WTC11 (cell line): ENCODE data around the gene STAT3. TPM values are rescaled to one million over a fixed set of nuclear protein-coding genes. Genes with fewer than 3 reads are reported as not detected.
A peak's percentile ranks its signal among the peaks of the same experiment; 100 is the strongest.

Experiments
- ATAC-seq: fragments of 200-7000 bp; cut with Tn5 transposase; 2 replicates; pipeline ENCODE4 v1.10.0; 2021; ENCODE audit warnings: mild to moderate bottlenecking, moderate library complexity
- CTCF ChIA-PET: fragments of 300-600 bp; sonication (Branson Sonifier 250); formaldehyde crosslinking; loops from one replicate; lab custom pipeline; 2021; ENCODE audit warnings: antibody characterized with exemption; lab: Charles Lee
- POLR2A ChIA-PET: fragments of 350-600 bp; sonication (Branson Sonifier 250); formaldehyde crosslinking; loops from one replicate; lab custom pipeline; 2021; ENCODE audit warnings: antibody characterized with exemption; lab: Charles Lee
- DNase-seq: peaks from one replicate; pipeline ENCODE4 v3.0.0; 2021; ENCODE audit warnings: low spot score
- H3K27ac Mint-ChIP-seq: 2 replicates; pipeline ENCODE4 v1.8.0; 2021; ENCODE audit warnings: mixed read lengths
- H3K27me3 Mint-ChIP-seq: 2 replicates; pipeline ENCODE4 v1.8.0; 2021; ENCODE audit warnings: low read depth, mild to moderate bottlenecking, moderate library complexity, mixed read lengths
- H3K36me3 Mint-ChIP-seq: 2 replicates; pipeline ENCODE4 v1.8.0; 2021; ENCODE audit warnings: mixed read lengths
- H3K4me1 Mint-ChIP-seq: 2 replicates; pipeline ENCODE4 v1.8.0; 2022; ENCODE audit warnings: mixed read lengths
- H3K4me3 Mint-ChIP-seq: 2 replicates; pipeline ENCODE4 v1.8.0; 2021; ENCODE audit warnings: mild to moderate bottlenecking, moderate library complexity, mixed read lengths
- H3K9me3 Mint-ChIP-seq: 2 replicates; pipeline ENCODE4 v1.8.0; 2021; ENCODE audit warnings: mixed read lengths
- ATF1 ChIP-seq: sonication (generic); formaldehyde crosslinking; IDR thresholded peaks from 2 replicates; pipeline ENCODE4 v1.8.1; 2023; ENCODE audit warnings: mild to moderate bottlenecking, moderate library complexity, missing genetic modification reagents
- FOXP1 ChIP-seq: sonication (generic); formaldehyde crosslinking; IDR thresholded peaks from 2 replicates; pipeline ENCODE4 v1.8.0; 2022; ENCODE audit warnings: missing genetic modification reagents, mild to moderate bottlenecking, moderate library complexity, borderline replicate concordance
- JUN ChIP-seq: sonication (generic); formaldehyde crosslinking; IDR thresholded peaks from 2 replicates; pipeline ENCODE4 v1.8.0; 2023; ENCODE audit warnings: mild to moderate bottlenecking, missing genetic modification reagents
- NFATC4 ChIP-seq: fragments of 250-450 bp; sonication (Bioruptor Pico); IDR thresholded peaks from 2 replicates; pipeline ENCODE4 v1.9.0; 2021; ENCODE audit warnings: mild to moderate bottlenecking
- PRRX2 ChIP-seq: fragments of 250-450 bp; sonication (Bioruptor Pico); IDR thresholded peaks from 2 replicates; pipeline ENCODE4 v1.8.0; 2021; ENCODE audit warnings: mild to moderate bottlenecking
- SP1 ChIP-seq: sonication (generic); formaldehyde crosslinking; conservative IDR thresholded peaks from 2 replicates; pipeline ENCODE4 v1.8.1; 2022; ENCODE audit warnings: missing genetic modification reagents
- TCF7 ChIP-seq: sonication (generic); formaldehyde crosslinking; IDR thresholded peaks from 2 replicates; pipeline ENCODE4 v1.8.0; 2022; ENCODE audit warnings: mild to moderate bottlenecking, low read depth, missing genetic modification reagents, moderate library complexity
- ZNF219 ChIP-seq: sonication (generic); formaldehyde crosslinking; IDR thresholded peaks from 2 replicates; pipeline ENCODE4 v1.8.0; 2023; ENCODE audit warnings: missing genetic modification reagents, mild to moderate bottlenecking, borderline replicate concordance
- ZNF416 ChIP-seq: fragments of 250-450 bp; sonication (Bioruptor Pico); IDR thresholded peaks from 2 replicates; pipeline ENCODE4 v1.9.0; 2021; ENCODE audit warnings: mild to moderate bottlenecking, inconsistent platforms
- total RNA-seq: library from RNA; stranded (reverse); gene quantifications from 3 replicates; pipeline ENCODE4 v1.2.3, GENCODE V29; 2021
- TF ChIP-seq, protein P1 (sequence below): fragments of 250-450 bp; sonication (Bioruptor Pico); IDR thresholded peaks from 2 replicates; pipeline ENCODE4 v1.9.0; 2021; ENCODE audit warnings: moderate library complexity, mild to moderate bottlenecking, inconsistent platforms, borderline replicate concordance
- TF ChIP-seq, protein P2 (sequence below): sonication (generic); formaldehyde crosslinking; IDR thresholded peaks from 2 replicates; pipeline ENCODE4 v1.8.0; 2022; ENCODE audit warnings: mild to moderate bottlenecking, missing genetic modification reagents
- TF ChIP-seq, protein P3 (sequence below): sonication (generic); formaldehyde crosslinking; IDR thresholded peaks from 2 replicates; pipeline ENCODE4 v1.8.1; 2023; ENCODE audit warnings: mild to moderate bottlenecking, missing genetic modification reagents, moderate library complexity
- TF ChIP-seq, protein P4 (sequence below): sonication (generic); formaldehyde crosslinking; conservative IDR thresholded peaks from 2 replicates; pipeline ENCODE4 v1.8.1; 2023; ENCODE audit warnings: mild to moderate bottlenecking, low read depth, missing genetic modification reagents, moderate library complexity
- TF ChIP-seq, protein P5 (sequence below): sonication (generic); formaldehyde crosslinking; IDR thresholded peaks from 2 replicates; pipeline ENCODE4 v1.8.1; 2023; ENCODE audit warnings: mild to moderate bottlenecking, missing genetic modification reagents
- TF ChIP-seq, protein P6 (sequence below): sonication (generic); formaldehyde crosslinking; IDR thresholded peaks from 2 replicates; pipeline ENCODE4 v1.8.0; 2022; ENCODE audit warnings: missing genetic modification reagents
- TF ChIP-seq, protein P7 (sequence below): fragments of 200-600 bp; IDR thresholded peaks from 2 replicates; pipeline ENCODE4 v1.8.0; 2022; ENCODE audit warnings: antibody characterized with exemption

Gene STAT3
- total RNA-seq, 1 experiment from 2014 or later = 98.0 TPM

DNA sequence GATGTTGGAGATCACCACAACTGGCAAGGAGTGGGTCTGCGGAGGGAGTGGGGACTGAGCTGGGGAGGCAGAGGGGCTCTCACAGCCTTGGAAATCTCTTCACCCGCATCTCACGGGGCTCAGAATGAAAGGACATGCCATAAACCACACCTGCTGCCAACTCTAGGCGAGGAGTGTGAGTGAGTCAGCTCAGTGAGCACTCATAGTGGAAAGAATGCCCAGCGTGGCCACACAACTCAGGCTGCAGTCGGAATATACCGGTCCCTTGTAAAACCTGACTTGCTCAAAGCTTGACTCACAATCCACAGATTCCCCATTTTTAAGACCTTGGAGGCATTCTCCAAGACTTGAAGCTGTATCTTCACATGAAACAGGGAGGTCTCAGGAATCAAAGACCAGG lies 63.2 kb downstream of the STAT3 start (continued):
- TF ChIP-seq PRRX2 (CRISPR knock-in tag) = no peak

DNA sequence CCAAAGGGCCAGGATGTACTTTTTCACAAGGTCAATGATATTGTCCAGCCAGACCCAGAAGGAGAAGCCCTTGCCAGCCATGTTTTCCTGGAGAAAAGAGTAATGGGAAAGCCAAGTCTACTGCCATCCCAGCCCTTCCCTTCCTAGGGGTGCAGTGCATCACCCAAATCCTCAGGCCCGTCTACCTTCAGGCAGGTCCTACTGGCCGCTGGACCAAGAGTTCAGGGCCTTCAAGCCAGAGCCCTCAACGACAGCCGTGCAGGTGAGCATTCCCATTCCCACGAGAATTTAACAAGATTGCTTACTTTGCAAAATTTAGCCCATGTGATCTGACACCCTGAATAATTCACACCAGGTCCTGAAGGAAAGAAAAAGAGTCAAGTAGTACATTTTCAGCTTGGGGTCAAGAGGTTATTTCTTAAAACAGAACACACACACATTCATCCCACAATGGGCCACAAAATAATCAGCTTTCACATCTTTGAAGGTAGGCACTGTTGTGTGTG lies 64.9 kb downstream of the STAT3 start:
- DNase-seq (no peak), ATAC-seq (no peak)
- H3K36me3 Mint-ChIP-seq = peaks cover 66% of the 10 kb centered on the region
- H3K4me1 Mint-ChIP-seq = peaks cover 16% of the 10 kb centered on the region
- TF ChIP-seq NFATC4 = no peak
- TF ChIP-seq JUN (CRISPR knock-in tag) = no peak
- TF ChIP-seq, protein P1, sequence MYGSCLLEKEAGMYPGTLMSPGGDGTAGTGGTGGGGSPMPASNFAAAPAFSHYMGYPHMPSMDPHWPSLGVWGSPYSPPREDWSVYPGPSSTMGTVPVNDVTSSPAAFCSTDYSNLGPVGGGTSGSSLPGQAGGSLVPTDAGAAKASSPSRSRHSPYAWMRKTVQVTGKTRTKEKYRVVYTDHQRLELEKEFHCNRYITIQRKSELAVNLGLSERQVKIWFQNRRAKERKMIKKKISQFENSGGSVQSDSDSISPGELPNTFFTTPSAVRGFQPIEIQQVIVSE = no peak
- TF ChIP-seq, protein P2, sequence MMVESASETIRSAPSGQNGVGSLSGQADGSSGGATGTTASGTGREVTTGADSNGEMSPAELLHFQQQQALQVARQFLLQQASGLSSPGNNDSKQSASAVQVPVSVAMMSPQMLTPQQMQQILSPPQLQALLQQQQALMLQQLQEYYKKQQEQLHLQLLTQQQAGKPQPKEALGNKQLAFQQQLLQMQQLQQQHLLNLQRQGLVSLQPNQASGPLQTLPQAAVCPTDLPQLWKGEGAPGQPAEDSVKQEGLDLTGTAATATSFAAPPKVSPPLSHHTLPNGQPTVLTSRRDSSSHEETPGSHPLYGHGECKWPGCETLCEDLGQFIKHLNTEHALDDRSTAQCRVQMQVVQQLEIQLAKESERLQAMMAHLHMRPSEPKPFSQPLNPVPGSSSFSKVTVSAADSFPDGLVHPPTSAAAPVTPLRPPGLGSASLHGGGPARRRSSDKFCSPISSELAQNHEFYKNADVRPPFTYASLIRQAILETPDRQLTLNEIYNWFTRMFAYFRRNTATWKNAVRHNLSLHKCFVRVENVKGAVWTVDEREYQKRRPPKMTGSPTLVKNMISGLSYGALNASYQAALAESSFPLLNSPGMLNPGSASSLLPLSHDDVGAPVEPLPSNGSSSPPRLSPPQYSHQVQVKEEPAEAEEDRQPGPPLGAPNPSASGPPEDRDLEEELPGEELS (CRISPR knock-in tag) = no peak
- TF ChIP-seq FOXP1 (CRISPR knock-in tag) = no peak
- no peak for TF ChIP-seq TCF7 (CRISPR knock-in tag)
- TF ChIP-seq, protein P3, sequence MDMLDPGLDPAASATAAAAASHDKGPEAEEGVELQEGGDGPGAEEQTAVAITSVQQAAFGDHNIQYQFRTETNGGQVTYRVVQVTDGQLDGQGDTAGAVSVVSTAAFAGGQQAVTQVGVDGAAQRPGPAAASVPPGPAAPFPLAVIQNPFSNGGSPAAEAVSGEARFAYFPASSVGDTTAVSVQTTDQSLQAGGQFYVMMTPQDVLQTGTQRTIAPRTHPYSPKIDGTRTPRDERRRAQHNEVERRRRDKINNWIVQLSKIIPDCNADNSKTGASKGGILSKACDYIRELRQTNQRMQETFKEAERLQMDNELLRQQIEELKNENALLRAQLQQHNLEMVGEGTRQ (CRISPR knock-in tag) = no peak
- TF ChIP-seq, protein P4, sequence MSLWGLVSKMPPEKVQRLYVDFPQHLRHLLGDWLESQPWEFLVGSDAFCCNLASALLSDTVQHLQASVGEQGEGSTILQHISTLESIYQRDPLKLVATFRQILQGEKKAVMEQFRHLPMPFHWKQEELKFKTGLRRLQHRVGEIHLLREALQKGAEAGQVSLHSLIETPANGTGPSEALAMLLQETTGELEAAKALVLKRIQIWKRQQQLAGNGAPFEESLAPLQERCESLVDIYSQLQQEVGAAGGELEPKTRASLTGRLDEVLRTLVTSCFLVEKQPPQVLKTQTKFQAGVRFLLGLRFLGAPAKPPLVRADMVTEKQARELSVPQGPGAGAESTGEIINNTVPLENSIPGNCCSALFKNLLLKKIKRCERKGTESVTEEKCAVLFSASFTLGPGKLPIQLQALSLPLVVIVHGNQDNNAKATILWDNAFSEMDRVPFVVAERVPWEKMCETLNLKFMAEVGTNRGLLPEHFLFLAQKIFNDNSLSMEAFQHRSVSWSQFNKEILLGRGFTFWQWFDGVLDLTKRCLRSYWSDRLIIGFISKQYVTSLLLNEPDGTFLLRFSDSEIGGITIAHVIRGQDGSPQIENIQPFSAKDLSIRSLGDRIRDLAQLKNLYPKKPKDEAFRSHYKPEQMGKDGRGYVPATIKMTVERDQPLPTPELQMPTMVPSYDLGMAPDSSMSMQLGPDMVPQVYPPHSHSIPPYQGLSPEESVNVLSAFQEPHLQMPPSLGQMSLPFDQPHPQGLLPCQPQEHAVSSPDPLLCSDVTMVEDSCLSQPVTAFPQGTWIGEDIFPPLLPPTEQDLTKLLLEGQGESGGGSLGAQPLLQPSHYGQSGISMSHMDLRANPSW = no peak
- TF ChIP-seq, protein P5, sequence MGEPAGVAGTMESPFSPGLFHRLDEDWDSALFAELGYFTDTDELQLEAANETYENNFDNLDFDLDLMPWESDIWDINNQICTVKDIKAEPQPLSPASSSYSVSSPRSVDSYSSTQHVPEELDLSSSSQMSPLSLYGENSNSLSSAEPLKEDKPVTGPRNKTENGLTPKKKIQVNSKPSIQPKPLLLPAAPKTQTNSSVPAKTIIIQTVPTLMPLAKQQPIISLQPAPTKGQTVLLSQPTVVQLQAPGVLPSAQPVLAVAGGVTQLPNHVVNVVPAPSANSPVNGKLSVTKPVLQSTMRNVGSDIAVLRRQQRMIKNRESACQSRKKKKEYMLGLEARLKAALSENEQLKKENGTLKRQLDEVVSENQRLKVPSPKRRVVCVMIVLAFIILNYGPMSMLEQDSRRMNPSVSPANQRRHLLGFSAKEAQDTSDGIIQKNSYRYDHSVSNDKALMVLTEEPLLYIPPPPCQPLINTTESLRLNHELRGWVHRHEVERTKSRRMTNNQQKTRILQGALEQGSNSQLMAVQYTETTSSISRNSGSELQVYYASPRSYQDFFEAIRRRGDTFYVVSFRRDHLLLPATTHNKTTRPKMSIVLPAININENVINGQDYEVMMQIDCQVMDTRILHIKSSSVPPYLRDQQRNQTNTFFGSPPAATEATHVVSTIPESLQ (CRISPR knock-in tag) = no peak
- H3K27ac Mint-ChIP-seq = peak overlapping the region; percentile 34
- ChIA-PET CTCF (interaction anchor here (0.6 to 5.4 kb wide), 7 partner anchors 76 to 204 kb away, joined by 3 to 123 read pairs (median 6); no protein-coding TSS in a partner anchor), POLR2A (interaction anchor here (0.5 to 2.1 kb wide), 2 partner anchors 26 to 65 kb away, joined by 3 to 5 read pairs; partner anchors contain the start of gene STAT3)
- H3K9me3 Mint-ChIP-seq = no peaks in the 10 kb centered on the region
- H3K4me3 Mint-ChIP-seq = no peak overlapping the region
- no peaks in the 10 kb centered on the region; the same call in 1 of the 2 replicates for H3K27me3 Mint-ChIP-seq

DNA sequence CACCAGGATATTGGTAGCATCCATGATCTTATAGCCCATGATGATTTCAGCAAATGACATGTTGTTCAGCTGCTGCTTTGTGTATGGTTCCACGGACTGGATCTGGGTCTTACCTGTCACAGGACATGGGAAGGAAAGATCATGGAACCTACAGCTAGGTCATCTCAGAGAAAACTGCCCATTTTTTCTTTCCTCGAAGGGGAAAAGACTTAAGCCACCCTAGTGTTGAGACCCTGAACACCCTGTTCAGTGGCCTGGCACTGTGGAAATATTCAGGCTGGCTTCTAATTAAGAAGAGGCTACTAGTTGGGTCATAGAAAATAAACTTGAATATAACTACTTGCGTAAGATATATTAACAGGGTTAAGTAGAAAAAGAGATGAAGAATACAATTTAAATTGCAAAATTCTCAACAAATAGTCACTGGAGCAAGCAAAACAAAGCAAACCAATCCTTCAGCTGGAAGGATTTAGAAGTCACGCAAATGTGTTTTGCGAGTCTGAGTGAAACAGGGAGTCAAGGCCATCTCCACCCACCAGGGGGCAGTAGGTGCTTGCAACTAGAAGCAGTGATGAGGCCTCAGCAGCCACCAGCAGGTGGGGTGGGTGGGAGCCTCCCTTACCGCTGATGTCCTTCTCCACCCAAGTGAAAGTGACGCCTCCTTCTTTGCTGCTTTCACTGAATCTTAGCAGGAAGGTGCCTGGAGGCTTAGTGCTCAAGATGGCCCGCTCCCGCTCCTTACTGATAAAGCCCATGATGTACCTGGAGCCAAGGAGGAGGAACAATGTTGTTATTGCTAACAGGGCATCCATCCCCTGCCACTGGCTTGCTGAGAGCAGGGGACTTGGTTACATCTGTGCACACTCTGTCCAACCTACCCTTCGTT lies 65.6 kb downstream of the STAT3 start:
- no peaks in the 10 kb centered on the region for H3K9me3 Mint-ChIP-seq
- H3K36me3 Mint-ChIP-seq = peaks cover 70% of the 10 kb centered on the region
- ATAC-seq = peak; percentile 97
- no peak overlapping the region for H3K4me3 Mint-ChIP-seq
- CTCF ChIA-PET = interaction anchor here (0.6 to 5.4 kb wide), 11 partner anchors 9 to 205 kb away, joined by 3 to 123 read pairs (median 5); no protein-coding TSS in a partner anchor
- peaks cover 16% of the 10 kb centered on the region for H3K4me1 Mint-ChIP-seq
- peak overlapping the region; percentile 34 for H3K27ac Mint-ChIP-seq
- peak; percentile 98 for DNase-seq
- no peaks in the 10 kb centered on the region; the same call in 1 of the 2 replicates for H3K27me3 Mint-ChIP-seq
- POLR2A ChIA-PET = interaction anchor here (0.5 to 2.1 kb wide), 3 partner anchors 27 to 83 kb away, joined by 3 to 5 read pairs (median 3); partner anchors contain the start of gene STAT3
- TF ChIP-seq ZNF416 (CRISPR knock-in tag) = no peak
- TF ChIP-seq ATF1 = no peak
- TF ChIP-seq, protein P6, sequence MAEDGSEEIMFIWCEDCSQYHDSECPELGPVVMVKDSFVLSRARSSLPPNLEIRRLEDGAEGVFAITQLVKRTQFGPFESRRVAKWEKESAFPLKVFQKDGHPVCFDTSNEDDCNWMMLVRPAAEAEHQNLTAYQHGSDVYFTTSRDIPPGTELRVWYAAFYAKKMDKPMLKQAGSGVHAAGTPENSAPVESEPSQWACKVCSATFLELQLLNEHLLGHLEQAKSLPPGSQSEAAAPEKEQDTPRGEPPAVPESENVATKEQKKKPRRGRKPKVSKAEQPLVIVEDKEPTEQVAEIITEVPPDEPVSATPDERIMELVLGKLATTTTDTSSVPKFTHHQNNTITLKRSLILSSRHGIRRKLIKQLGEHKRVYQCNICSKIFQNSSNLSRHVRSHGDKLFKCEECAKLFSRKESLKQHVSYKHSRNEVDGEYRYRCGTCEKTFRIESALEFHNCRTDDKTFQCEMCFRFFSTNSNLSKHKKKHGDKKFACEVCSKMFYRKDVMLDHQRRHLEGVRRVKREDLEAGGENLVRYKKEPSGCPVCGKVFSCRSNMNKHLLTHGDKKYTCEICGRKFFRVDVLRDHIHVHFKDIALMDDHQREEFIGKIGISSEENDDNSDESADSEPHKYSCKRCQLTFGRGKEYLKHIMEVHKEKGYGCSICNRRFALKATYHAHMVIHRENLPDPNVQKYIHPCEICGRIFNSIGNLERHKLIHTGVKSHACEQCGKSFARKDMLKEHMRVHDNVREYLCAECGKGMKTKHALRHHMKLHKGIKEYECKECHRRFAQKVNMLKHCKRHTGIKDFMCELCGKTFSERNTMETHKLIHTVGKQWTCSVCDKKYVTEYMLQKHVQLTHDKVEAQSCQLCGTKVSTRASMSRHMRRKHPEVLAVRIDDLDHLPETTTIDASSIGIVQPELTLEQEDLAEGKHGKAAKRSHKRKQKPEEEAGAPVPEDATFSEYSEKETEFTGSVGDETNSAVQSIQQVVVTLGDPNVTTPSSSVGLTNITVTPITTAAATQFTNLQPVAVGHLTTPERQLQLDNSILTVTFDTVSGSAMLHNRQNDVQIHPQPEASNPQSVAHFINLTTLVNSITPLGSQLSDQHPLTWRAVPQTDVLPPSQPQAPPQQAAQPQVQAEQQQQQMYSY (CRISPR knock-in tag) = no peak
- no peak for TF ChIP-seq ZNF219 (CRISPR knock-in tag)
- TF ChIP-seq, protein P7, sequence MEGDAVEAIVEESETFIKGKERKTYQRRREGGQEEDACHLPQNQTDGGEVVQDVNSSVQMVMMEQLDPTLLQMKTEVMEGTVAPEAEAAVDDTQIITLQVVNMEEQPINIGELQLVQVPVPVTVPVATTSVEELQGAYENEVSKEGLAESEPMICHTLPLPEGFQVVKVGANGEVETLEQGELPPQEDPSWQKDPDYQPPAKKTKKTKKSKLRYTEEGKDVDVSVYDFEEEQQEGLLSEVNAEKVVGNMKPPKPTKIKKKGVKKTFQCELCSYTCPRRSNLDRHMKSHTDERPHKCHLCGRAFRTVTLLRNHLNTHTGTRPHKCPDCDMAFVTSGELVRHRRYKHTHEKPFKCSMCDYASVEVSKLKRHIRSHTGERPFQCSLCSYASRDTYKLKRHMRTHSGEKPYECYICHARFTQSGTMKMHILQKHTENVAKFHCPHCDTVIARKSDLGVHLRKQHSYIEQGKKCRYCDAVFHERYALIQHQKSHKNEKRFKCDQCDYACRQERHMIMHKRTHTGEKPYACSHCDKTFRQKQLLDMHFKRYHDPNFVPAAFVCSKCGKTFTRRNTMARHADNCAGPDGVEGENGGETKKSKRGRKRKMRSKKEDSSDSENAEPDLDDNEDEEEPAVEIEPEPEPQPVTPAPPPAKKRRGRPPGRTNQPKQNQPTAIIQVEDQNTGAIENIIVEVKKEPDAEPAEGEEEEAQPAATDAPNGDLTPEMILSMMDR = peak; percentile 97
- 0 out of 2 replicates have a peak, but pooled peaks have one; percentile 54 for TF ChIP-seq SP1 (CRISPR knock-in tag)
